Hepatocyte (in vitro differentiated cells): Measurements from ENCODE around the gene CDC42SE1.
A peak's percentile ranks its signal among the peaks of the same experiment; 100 is the strongest.

Source experiments
- EZH2phosphoT487 ChIP-seq: fragments of 200-600 bp; sonication (generic); IDR thresholded peaks from one replicate; pipeline ENCODE4 v1.6.1; 2018; ENCODE audit warnings: antibody characterized with exemption, mild to moderate bottlenecking, low read depth, moderate library complexity; ENCODE audit not compliant: unreplicated experiment, severe bottlenecking
- TF ChIP-seq, protein P1 (sequence below): fragments of 200-600 bp; sonication (generic); IDR thresholded peaks from 2 replicates; pipeline ENCODE4 v1.5.1; 2016; ENCODE audit warnings: antibody characterized with exemption, mild to moderate bottlenecking; ENCODE audit not compliant: poor library complexity

DNA sequence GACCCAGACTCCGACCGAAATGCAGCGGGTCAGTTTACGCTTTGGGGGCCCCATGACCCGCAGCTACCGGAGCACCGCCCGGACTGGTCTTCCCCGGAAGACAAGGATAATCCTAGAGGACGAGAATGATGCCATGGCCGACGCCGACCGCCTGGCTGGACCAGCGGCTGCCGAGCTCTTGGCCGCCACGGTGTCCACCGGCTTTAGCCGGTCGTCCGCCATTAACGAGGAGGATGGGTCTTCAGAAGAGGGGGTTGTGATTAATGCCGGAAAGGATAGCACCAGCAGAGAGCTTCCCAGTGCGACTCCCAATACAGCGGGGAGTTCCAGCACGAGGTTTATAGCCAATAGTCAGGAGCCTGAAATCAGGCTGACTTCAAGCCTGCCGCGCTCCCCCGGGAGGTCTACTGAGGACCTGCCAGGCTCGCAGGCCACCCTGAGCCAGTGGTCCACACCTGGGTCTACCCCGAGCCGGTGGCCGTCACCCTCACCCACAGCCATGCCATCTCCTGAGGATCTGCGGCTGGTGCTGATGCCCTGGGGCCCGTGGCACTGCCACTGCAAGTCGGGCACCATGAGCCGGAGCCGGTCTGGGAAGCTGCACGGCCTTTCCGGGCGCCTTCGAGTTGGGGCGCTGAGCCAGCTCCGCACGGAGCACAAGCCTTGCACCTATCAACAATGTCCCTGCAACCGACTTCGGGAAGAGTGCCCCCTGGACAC lies 11.3 kb downstream of the CDC42SE1 start:
- TF ChIP-seq, protein P1, sequence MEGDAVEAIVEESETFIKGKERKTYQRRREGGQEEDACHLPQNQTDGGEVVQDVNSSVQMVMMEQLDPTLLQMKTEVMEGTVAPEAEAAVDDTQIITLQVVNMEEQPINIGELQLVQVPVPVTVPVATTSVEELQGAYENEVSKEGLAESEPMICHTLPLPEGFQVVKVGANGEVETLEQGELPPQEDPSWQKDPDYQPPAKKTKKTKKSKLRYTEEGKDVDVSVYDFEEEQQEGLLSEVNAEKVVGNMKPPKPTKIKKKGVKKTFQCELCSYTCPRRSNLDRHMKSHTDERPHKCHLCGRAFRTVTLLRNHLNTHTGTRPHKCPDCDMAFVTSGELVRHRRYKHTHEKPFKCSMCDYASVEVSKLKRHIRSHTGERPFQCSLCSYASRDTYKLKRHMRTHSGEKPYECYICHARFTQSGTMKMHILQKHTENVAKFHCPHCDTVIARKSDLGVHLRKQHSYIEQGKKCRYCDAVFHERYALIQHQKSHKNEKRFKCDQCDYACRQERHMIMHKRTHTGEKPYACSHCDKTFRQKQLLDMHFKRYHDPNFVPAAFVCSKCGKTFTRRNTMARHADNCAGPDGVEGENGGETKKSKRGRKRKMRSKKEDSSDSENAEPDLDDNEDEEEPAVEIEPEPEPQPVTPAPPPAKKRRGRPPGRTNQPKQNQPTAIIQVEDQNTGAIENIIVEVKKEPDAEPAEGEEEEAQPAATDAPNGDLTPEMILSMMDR: peak; percentile 58
- no peak for TF ChIP-seq EZH2phosphoT487
